ENCODE measurements around the gene SAMD1. TPM values are rescaled to one million over a fixed set of nuclear protein-coding genes. Genes with fewer than 3 reads are reported as not detected.
"Not testable (repeated sequence)": the region's sequence is repeated elsewhere in the genome, so short reads cannot be mapped to it uniquely, and the experiment has no call there.

Gene SAMD1
- total RNA-seq, 1 donor = 23.3 TPM

GRCh38 chr19:14055396-14055795 is 35.2 kb downstream of the SAMD1 start:
- no peak for TF ChIP-seq CTCF (IDR thresholded peaks at IDR 0.05; ENCODE audit: insufficient read depth, low read depth, low read length)
- DNase-seq (ENCODE audit: low read depth) = no peak

GRCh38 chr19:14054721-14055120 is 35.8 kb downstream of the SAMD1 start:
- DNase-seq (ENCODE audit: low read depth) = no peak
- no peak for TF ChIP-seq CTCF (IDR thresholded peaks at IDR 0.05; ENCODE audit: insufficient read depth, low read depth, low read length)
- H3K4me3 ChIP-seq (ENCODE audit: low read depth, low read length) = no peak overlapping the region

More at GRCh38 chr19:14055396-14055795, 35.2 kb downstream of the SAMD1 start:
- no peak overlapping the region for H3K4me3 ChIP-seq (ENCODE audit: low read depth, low read length)

GRCh38 chr19:14054099-14054498 is 36.5 kb downstream of the SAMD1 start:
- TF ChIP-seq CTCF (IDR thresholded peaks at IDR 0.05; ENCODE audit: insufficient read depth, low read depth, low read length) = no peak
- no peak overlapping the region for H3K4me3 ChIP-seq (ENCODE audit: low read depth, low read length)
- no peak for DNase-seq (ENCODE audit: low read depth)

- no peak for DNase-seq (ENCODE audit: low read depth)
- TF ChIP-seq CTCF (IDR thresholded peaks at IDR 0.05; ENCODE audit: insufficient read depth, low read depth, low read length) = no peak
- H3K4me3 ChIP-seq (ENCODE audit: low read depth, low read length) = no peak overlapping the region
Observed at GRCh38 chr19:14053500-14053899, 37.1 kb downstream of the SAMD1 start.

- TF ChIP-seq CTCF (IDR thresholded peaks at IDR 0.05; ENCODE audit: insufficient read depth, low read depth, low read length) = no peak
- DNase-seq (ENCODE audit: low read depth) = no peak
Observed at GRCh38 chr19:14053032-14053431, 37.5 kb downstream of the SAMD1 start.

GRCh38 chr19:14052470-14052869 is 38.1 kb downstream of the SAMD1 start:
- TF ChIP-seq CTCF (IDR thresholded peaks at IDR 0.05; ENCODE audit: insufficient read depth, low read depth, low read length) = no peak
- DNase-seq (ENCODE audit: low read depth) = no peak
- no peak overlapping the region for H3K4me3 ChIP-seq (ENCODE audit: low read depth, low read length)

More at GRCh38 chr19:14053032-14053431, 37.5 kb downstream of the SAMD1 start:
- H3K4me3 ChIP-seq (ENCODE audit: low read depth, low read length) = no peak overlapping the region

GRCh38 chr19:14051980-14052379 is 38.6 kb downstream of the SAMD1 start:
- TF ChIP-seq CTCF (IDR thresholded peaks at IDR 0.05; ENCODE audit: insufficient read depth, low read depth, low read length) = no peak
- no peak for DNase-seq (ENCODE audit: low read depth)
- H3K4me3 ChIP-seq (ENCODE audit: low read depth, low read length) = no peak overlapping the region

- H3K4me3 ChIP-seq (ENCODE audit: low read depth, low read length); DNase-seq (ENCODE audit: low read depth): not testable (repeated sequence)
Observed at GRCh38 chr19:14050961-14051360, 39.6 kb downstream of the SAMD1 start.

All from fibroblast of villous mesenchyme (primary cell).